ENCODE data around the gene PDE4D.

The PDE4D gene

GRCh38 chr5:59758566-59758965, 135.0 kb downstream of the PDE4D start:
- no peak for DNase-seq
- H3K9me3 ChIP-seq (replicated peaks; ENCODE audit: insufficient read depth, low read length): no peaks in the 10 kb centered on the region
- TF ChIP-seq CTCF (IDR thresholded peaks at IDR 0.05; ENCODE audit: low read length) (no peak), EZH2phosphoT487 (IDR thresholded peaks at IDR 0.05; ENCODE audit: low read length) (no peak), EZH2 (optimal IDR thresholded peaks at IDR 0.05; ENCODE audit: low read depth, low read length) (no peak)
- H3F3A ChIP-seq (ENCODE audit: insufficient read depth, low read length): no peaks in the 10 kb centered on the region
- H2AFZ ChIP-seq (ENCODE audit: low read length): no peak overlapping the region
- no peak overlapping the region for H3K9ac ChIP-seq (ENCODE audit: low read length)
- no peak overlapping the region for H3K27ac ChIP-seq (ENCODE audit: low read length)
- no peaks in the 10 kb centered on the region for H3K36me3 ChIP-seq (replicated peaks; ENCODE audit: insufficient read depth, low read length)
- no peaks in the 10 kb centered on the region for H3K9me2 ChIP-seq (replicated peaks; ENCODE audit: insufficient read depth, low read length)
- no peak overlapping the region for H3K4me2 ChIP-seq (ENCODE audit: low read depth, low read length)
- no peaks in the 10 kb centered on the region for H4K20me1 ChIP-seq (ENCODE audit: insufficient read depth, low read length)
- no peaks in the 10 kb centered on the region for H3K4me1 ChIP-seq (ENCODE audit: low read length)
- H3K79me2 ChIP-seq (ENCODE audit: low read length): no peaks in the 10 kb centered on the region
- no peak overlapping the region for H3K4me3 ChIP-seq (ENCODE audit: low read length)
- no peaks in the 10 kb centered on the region for H3K27me3 ChIP-seq (replicated peaks; ENCODE audit: insufficient read depth, low read length)

- Histone ChIP-seq H3K9ac (ENCODE audit: low read length) (no peak overlapping the region), H3K4me1 (ENCODE audit: low read length) (no peaks in the 10 kb centered on the region), H3K4me3 (ENCODE audit: low read length) (no peak overlapping the region), H3K79me2 (ENCODE audit: low read length) (no peaks in the 10 kb centered on the region), H3K36me3 (replicated peaks; ENCODE audit: insufficient read depth, low read length) (no peaks in the 10 kb centered on the region), H3K27me3 (replicated peaks; ENCODE audit: insufficient read depth, low read length) (no peaks in the 10 kb centered on the region), H3K9me2 (replicated peaks; ENCODE audit: insufficient read depth, low read length) (no peaks in the 10 kb centered on the region), H4K20me1 (ENCODE audit: insufficient read depth, low read length) (no peaks in the 10 kb centered on the region), H3K9me3 (replicated peaks; ENCODE audit: insufficient read depth, low read length) (no peaks in the 10 kb centered on the region), H2AFZ (ENCODE audit: low read length) (no peak overlapping the region), H3F3A (ENCODE audit: insufficient read depth, low read length) (no peaks in the 10 kb centered on the region), H3K4me2 (ENCODE audit: low read depth, low read length) (no peak overlapping the region), H3K27ac (ENCODE audit: low read length) (no peak overlapping the region)
- DNase-seq: no peak
- TF ChIP-seq EZH2phosphoT487 (IDR thresholded peaks at IDR 0.05; ENCODE audit: low read length): no peak
- TF ChIP-seq CTCF (IDR thresholded peaks at IDR 0.05; ENCODE audit: low read length): no peak
- no peak for TF ChIP-seq EZH2 (optimal IDR thresholded peaks at IDR 0.05; ENCODE audit: low read depth, low read length)
Observed at GRCh38 chr5:59757442-59757841, 136.1 kb downstream of the PDE4D start.

- Histone ChIP-seq H3K36me3 (replicated peaks; ENCODE audit: insufficient read depth, low read length) (no peaks in the 10 kb centered on the region), H3K9ac (ENCODE audit: low read length) (no peak overlapping the region), H3K4me3 (ENCODE audit: low read length) (no peak overlapping the region), H3K27me3 (replicated peaks; ENCODE audit: insufficient read depth, low read length) (no peaks in the 10 kb centered on the region), H3K79me2 (ENCODE audit: low read length) (no peaks in the 10 kb centered on the region), H3F3A (ENCODE audit: insufficient read depth, low read length) (no peaks in the 10 kb centered on the region), H3K9me2 (replicated peaks; ENCODE audit: insufficient read depth, low read length) (no peaks in the 10 kb centered on the region), H4K20me1 (ENCODE audit: insufficient read depth, low read length) (no peaks in the 10 kb centered on the region), H3K27ac (ENCODE audit: low read length) (no peak overlapping the region), H3K4me2 (ENCODE audit: low read depth, low read length) (no peak overlapping the region), H2AFZ (ENCODE audit: low read length) (no peak overlapping the region), H3K4me1 (ENCODE audit: low read length) (no peaks in the 10 kb centered on the region), H3K9me3 (replicated peaks; ENCODE audit: insufficient read depth, low read length) (no peaks in the 10 kb centered on the region)
- TF ChIP-seq EZH2phosphoT487 (IDR thresholded peaks at IDR 0.05; ENCODE audit: low read length) (no peak), CTCF (IDR thresholded peaks at IDR 0.05; ENCODE audit: low read length) (no peak), EZH2 (optimal IDR thresholded peaks at IDR 0.05; ENCODE audit: low read depth, low read length) (no peak)
- no peak for DNase-seq
Observed at GRCh38 chr5:59756373-59757035, 137.0 kb downstream of the PDE4D start.

Data from MM.1S (cell line).